ENCODE results near the gene CHST12. TPM values are rescaled to one million over a fixed set of nuclear protein-coding genes. Genes with fewer than 3 reads are reported as not detected.
"Not testable (repeated sequence)": the region's sequence is repeated elsewhere in the genome, so short reads cannot be mapped to it uniquely, and the experiment has no call there.

CHST12 gene
- total and polyA plus RNA-seq, 2 of the 4 experiments (the other 2 are of a cell fraction): 3.8 to 27.0 TPM

GRCh38 chr7:2386122-2386521 is 17.3 kb upstream of the CHST12 start:
- CTCF ChIA-PET; H3K27ac ChIP-seq (ENCODE audit: insufficient read depth, low read length): not testable (repeated sequence)

More at GRCh38 chr7:2386122-2386521, 17.3 kb upstream of the CHST12 start:
- H3K4me3 ChIP-seq (ENCODE audit: insufficient read depth, low read depth, low read length); H4K8ac ChIP-seq (ENCODE audit: low read depth in 2 of 2, low read length in 2 of 2); H3K9me1 ChIP-seq (ENCODE audit: insufficient read depth, low read length); H3K9ac ChIP-seq (ENCODE audit: low read depth, low read length); H2BK15ac ChIP-seq (ENCODE audit: low read depth, low read length); H3K23ac ChIP-seq (ENCODE audit: low read depth, low read length); H2AFZ ChIP-seq (replicated peaks; ENCODE audit: low read length, poor library complexity); intact Hi-C loops (cut with micrococcal nuclease); H3K4me1 ChIP-seq (ENCODE audit: control insufficient read depth, insufficient read depth, low read length); H3K9me3 ChIP-seq (ENCODE audit: control insufficient read depth, insufficient read depth, low read length); H4K91ac ChIP-seq (ENCODE audit: insufficient read depth, low read depth, low read length); ATAC-seq (ENCODE audit: low read depth); H4K5ac ChIP-seq (ENCODE audit: low read depth, low read length); H3K14ac ChIP-seq (replicated peaks; ENCODE audit: low read depth, low read length); in situ Hi-C loops (cut with MboI; ENCODE audit: low sequenced_read_pairs); H2AK9ac ChIP-seq (replicated peaks; ENCODE audit: low read depth, low read length, poor library complexity); BruUV-seq (replicated peaks); POLR2A ChIA-PET (ENCODE audit: unreplicated experiment); dilution Hi-C loops (cut with HindIII; ENCODE audit: low sequenced_read_pairs, unreplicated experiment); H2BK5ac ChIP-seq (ENCODE audit: low read depth, low read length, poor library complexity, severe bottlenecking); H3K4me2 ChIP-seq (ENCODE audit: low read depth, low read length); H2BK120ac ChIP-seq (ENCODE audit: low read depth, low read length); H3K79me1 ChIP-seq (ENCODE audit: low read depth in 1 of 2, low read length in 2 of 2); H4K20me1 ChIP-seq (ENCODE audit: insufficient read depth, low read length); H3K56ac ChIP-seq (ENCODE audit: extremely low read depth, insufficient read depth, low read length); H3K4ac ChIP-seq (ENCODE audit: low read depth, low read length); H3K18ac ChIP-seq (ENCODE audit: low read depth, low read length); H2BK20ac ChIP-seq (ENCODE audit: low read depth, low read length); H2AK5ac ChIP-seq (ENCODE audit: low read depth, low read length); H3K27me3 ChIP-seq (ENCODE audit: control insufficient read depth, insufficient read depth, low read length): not testable (repeated sequence)
- peaks cover 17% of the 10 kb centered on the region for H3K36me3 ChIP-seq (ENCODE audit: control insufficient read depth, insufficient read depth, low read length)
- WGBS, 2 experiments (ENCODE audit: extremely low coverage in 2 of 2, insufficient read length in 1 of 2): 100% methylated on average over 3 of the region's 9 CpGs; no CpG with 5 or more reads in 1 of the 2 experiments
- DNase-seq: peak; percentile 52

Data from IMR-90 (cell line).